Measurements from ENCODE around the gene DAPK1.

DAPK1 gene

DNA sequence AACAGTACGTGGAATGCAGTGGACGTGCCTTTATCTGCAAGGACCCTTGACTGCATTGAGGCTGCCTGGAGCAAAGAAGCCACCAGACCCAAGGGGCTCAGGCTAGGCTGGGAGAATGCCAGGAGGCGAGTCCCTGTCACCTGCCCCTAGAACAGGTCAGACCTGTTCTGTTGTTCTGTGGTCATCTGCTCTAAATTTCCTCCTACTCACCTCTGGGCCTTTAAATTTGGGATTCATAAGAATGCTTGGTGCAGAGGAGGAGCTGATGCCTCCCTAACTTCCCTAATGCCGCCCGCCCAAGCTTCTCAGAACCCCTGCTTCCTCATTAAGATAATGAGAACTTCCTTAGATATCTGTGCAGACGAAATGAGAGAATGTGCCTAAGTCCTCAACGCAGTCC lies 32.0 kb downstream of the DAPK1 start:
- H3K4me3 ChIP-seq (replicated peaks in 1 of 2; ENCODE audit: low read depth in 2 of 2, low read length in 2 of 2), result no peak overlapping the region
- no peak for DNase-seq (ENCODE audit: low read depth in 2 of 2)

DNA sequence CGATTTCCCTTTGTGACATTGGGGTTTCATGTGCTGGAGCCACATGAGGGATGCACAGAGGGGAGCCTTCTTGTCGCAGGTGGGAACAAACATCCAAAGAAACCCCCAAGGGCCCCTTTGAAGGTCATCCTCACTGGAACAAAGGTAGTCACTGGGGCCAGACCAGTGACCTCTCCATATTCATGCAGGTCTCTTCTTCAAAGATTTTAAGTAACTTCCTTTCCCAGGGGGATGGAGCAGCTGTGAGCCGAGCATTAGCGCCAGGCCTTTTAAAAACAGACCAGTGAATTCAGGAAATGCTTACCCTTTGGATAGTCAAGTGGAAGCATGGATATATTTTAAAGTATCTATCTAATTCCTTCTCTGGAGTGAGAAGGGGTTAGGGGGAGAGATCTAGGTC lies 33.0 kb downstream of the DAPK1 start:
- no peak for DNase-seq (ENCODE audit: low read depth in 2 of 2)
- no peak overlapping the region for H3K4me3 ChIP-seq (replicated peaks in 1 of 2; ENCODE audit: low read depth in 2 of 2, low read length in 2 of 2)
- TF ChIP-seq, protein P1, sequence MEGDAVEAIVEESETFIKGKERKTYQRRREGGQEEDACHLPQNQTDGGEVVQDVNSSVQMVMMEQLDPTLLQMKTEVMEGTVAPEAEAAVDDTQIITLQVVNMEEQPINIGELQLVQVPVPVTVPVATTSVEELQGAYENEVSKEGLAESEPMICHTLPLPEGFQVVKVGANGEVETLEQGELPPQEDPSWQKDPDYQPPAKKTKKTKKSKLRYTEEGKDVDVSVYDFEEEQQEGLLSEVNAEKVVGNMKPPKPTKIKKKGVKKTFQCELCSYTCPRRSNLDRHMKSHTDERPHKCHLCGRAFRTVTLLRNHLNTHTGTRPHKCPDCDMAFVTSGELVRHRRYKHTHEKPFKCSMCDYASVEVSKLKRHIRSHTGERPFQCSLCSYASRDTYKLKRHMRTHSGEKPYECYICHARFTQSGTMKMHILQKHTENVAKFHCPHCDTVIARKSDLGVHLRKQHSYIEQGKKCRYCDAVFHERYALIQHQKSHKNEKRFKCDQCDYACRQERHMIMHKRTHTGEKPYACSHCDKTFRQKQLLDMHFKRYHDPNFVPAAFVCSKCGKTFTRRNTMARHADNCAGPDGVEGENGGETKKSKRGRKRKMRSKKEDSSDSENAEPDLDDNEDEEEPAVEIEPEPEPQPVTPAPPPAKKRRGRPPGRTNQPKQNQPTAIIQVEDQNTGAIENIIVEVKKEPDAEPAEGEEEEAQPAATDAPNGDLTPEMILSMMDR (IDR thresholded peaks at IDR 0.05; ENCODE audit: low read depth, low read length), result no peak

More for the DNA sequence above, 32.0 kb downstream of the DAPK1 start:
- TF ChIP-seq, protein P1 (IDR thresholded peaks at IDR 0.05; ENCODE audit: low read depth, low read length), result no peak

DNA sequence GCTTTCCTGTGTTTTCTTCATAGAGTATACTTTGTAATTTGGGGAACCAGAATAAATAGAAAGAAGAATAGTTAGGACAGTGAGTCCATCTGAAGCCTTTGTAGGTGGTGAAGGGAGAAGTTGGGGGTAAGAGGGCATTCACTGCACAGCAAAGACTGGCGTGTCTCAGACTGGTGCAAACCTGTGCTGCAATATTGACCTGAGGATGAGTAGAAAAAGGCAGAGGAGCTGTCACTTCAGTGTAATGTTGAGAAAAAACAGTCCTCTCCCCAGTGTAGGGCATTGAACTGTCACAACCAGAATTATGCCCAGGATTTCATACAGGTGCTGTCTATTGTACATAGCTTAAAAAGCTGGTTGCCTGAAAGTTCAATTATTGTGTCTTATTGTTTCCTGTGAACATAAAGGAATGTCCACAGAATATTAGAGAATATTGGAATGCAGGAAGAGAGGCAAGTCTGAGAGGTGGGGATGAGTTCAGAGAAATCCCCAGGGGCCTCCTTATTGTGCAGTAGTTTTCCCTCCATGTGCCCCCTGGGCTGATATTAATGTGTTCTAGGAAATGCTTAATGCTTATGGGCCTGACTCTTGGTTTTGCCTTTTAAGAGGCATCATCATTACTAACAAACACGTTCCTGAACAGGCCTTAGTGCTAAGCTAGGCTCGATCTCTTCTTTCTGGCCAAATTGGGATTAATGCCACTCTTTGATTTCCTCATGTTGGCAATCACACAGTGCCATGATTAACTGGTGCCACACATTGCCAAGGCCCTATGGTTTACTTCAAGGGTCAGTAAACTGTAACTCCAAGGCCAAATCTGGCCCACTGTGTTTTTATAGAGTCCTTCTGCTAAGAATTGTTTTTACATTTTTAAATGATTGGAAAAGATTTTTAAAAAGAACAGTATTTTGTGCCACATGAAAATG lies 34.0 kb downstream of the DAPK1 start:
- TF ChIP-seq, protein P1 (IDR thresholded peaks at IDR 0.05; ENCODE audit: low read depth, low read length), result no peak
- no peak overlapping the region for H3K4me3 ChIP-seq (replicated peaks in 1 of 2; ENCODE audit: low read depth in 2 of 2, low read length in 2 of 2)
- no peak for DNase-seq (ENCODE audit: low read depth in 2 of 2)

DNA sequence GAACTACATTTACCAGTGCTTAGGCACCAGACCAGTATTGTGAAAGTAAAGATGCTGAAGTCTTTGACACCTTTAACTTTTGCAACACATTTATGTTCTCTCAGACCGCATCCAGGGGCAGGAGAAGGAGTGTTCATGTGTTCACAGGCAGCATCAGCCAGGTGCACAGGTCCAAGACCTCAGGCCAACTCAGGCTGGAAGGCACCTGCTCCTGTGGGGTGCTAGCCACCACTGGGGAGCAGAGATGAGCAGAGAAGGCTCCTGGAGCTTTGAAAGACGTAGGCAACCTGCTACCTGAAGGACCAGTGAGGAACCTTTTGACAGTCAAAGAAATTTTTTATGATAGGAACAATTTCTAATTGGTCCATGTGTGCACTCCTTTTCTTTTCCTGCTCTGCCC lies 35.6 kb downstream of the DAPK1 start:
- TF ChIP-seq, protein P1 (IDR thresholded peaks at IDR 0.05; ENCODE audit: low read depth, low read length), result no peak
- DNase-seq (ENCODE audit: low read depth in 2 of 2), result no peak
- no peak overlapping the region for H3K4me3 ChIP-seq (replicated peaks in 1 of 2; ENCODE audit: low read depth in 2 of 2, low read length in 2 of 2)

DNA sequence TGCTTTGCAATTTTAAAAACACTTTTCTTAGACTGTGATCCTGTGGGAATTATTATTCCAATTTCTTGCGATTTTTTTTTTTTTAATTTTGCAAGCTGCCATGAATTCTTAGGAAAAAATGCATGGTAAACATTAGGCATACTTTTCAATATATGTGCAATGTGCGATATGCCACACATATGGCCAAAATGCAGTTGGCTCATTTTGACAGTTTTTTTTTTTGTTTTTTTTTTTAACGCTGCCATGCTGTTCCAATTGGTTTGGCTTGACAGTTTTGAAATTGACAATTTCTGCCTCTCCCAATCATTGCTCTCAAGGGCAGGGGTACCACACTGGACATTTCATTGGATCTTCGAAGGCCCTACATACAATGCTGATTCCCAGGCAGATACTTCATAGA lies 36.4 kb downstream of the DAPK1 start:
- DNase-seq (ENCODE audit: low read depth in 2 of 2), result no peak
- H3K4me3 ChIP-seq (replicated peaks in 1 of 2; ENCODE audit: low read depth in 2 of 2, low read length in 2 of 2), result no peak overlapping the region
- TF ChIP-seq, protein P1 (IDR thresholded peaks at IDR 0.05; ENCODE audit: low read depth, low read length), result no peak

DNA sequence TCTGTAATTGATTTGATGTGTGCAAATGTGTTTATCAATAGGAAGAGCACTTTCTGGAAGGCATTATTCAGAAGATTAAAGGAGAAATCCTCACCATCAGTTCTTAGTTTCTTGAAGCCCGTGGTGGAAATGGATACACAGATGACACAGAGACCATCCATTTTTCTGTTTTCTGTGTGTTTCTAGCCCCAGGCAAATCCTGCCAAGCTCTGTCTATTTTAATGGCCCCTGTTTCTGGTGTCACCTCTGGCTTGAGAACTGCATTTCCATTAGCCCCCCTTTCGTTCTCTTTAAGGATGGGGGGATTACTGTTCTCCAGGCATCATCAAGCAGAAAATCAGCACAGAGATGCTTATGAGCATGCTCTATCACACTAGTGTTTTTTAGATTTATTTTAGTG lies 37.3 kb downstream of the DAPK1 start:
- no peak for DNase-seq (ENCODE audit: low read depth in 2 of 2)
- no peak overlapping the region for H3K4me3 ChIP-seq (replicated peaks in 1 of 2; ENCODE audit: low read depth in 2 of 2, low read length in 2 of 2)
- TF ChIP-seq, protein P1 (IDR thresholded peaks at IDR 0.05; ENCODE audit: low read depth, low read length), result no peak
